Esophagus squamous epithelium (tissue), 4 donors: ENCODE results near the gene NR1D1.
"Not testable (repeated sequence)": the region's sequence is repeated elsewhere in the genome, so short reads cannot be mapped to it uniquely, and the experiment has no call there.

Source experiments
- CTCF ChIP-seq, 6 experiments: fragments of 450-650 bp in 4 of 6; fragments of 200-600 bp in 2 of 6; sonication (generic) in 2 of 6; IDR thresholded peaks; one replicate each; pipeline ENCODE4 v1.5.1; 2016 to 2019; ENCODE audit warnings: antibody characterized with exemption in 6 of 6, mild to moderate bottlenecking in 4 of 6, moderate library complexity in 4 of 6
- POLR2A ChIP-seq, 4 donors: fragments of 450-650 bp; IDR thresholded peaks; one replicate each; pipeline ENCODE4 v1.6.1; 2017; ENCODE audit warnings: antibody characterized with exemption in 4 of 4, mild to moderate bottlenecking in 4 of 4, moderate library complexity in 3 of 4

- TF ChIP-seq CTCF, POLR2A (IDR thresholded peaks at IDR 0.05): not testable (repeated sequence)
Measured at GRCh38 chr17:40143166-40143565, 42.8 kb upstream of the NR1D1 start.
